ENCODE measurements around the gene HIPK2.

The HIPK2 gene

GRCh38 chr7:139592801-139593461 lies 184.9 kb downstream of the HIPK2 start:
- no peak for TF ChIP-seq FOXM1 (IDR thresholded peaks at IDR 0.05; ENCODE audit: borderline replicate concordance)
- no peak for DNase-seq (ENCODE audit: extremely low spot score)
- POLR2A ChIA-PET: no interaction called here
- CTCF ChIA-PET: interaction anchor here (2.2 kb wide), 1 partner anchor 9 kb away, joined by 10 read pairs; no protein-coding TSS in a partner anchor

DNA sequence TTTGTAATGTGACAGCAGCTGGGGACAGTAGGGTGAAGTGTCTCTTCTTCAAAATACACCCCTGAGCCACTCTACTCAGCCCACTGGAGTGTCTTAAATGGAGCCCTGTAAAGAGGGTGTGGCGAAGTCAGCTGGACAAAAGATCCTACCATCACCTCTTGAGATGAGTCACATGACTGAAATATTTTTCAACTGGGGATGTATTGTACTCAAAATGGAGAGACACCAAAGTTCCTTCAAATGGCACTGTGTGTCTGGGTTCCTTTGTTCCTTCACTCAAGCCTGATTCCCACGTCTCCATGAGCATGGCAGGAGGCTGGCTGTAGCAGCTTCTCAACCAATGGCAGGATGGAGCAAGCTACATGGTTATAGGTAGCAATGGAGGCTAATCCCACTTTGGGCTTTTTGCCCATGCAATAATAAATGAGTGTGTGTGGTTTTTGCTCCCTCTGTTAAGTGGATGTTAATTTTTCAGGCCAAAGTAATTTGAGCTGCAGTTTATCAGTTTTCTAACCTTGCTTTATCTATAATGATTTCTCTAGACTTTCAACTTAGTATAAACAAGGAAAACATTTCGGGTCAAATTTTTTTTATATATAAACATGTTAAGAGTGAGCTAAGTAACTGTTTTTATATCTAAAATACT lies 186.1 kb downstream of the HIPK2 start:
- no peak for DNase-seq (ENCODE audit: extremely low spot score)
- ChIA-PET POLR2A (no interaction called here), CTCF (interaction anchor here (0.7 to 2.2 kb wide), 2 partner anchors 11 to 421 kb away, joined by 3 to 10 read pairs; no protein-coding TSS in a partner anchor)
- TF ChIP-seq ARNT (IDR thresholded peaks at IDR 0.05) (no peak), SP1 (IDR thresholded peaks at IDR 0.05) (no peak), FOXM1 (IDR thresholded peaks at IDR 0.05; ENCODE audit: borderline replicate concordance) (no peak), SUZ12 (IDR thresholded peaks at IDR 0.05) (no peak), L3MBTL2 (conservative IDR thresholded peaks at IDR 0.05) (no peak), FOXA1 (IDR thresholded peaks at IDR 0.05) (no peak), ELF4 (IDR thresholded peaks at IDR 0.05) (no peak), CTBP1 (IDR thresholded peaks at IDR 0.05; ENCODE audit: borderline replicate concordance) (no peak), NFRKB (IDR thresholded peaks at IDR 0.05) (no peak), FOXK2 (IDR thresholded peaks at IDR 0.05) (no peak), HDGF (IDR thresholded peaks at IDR 0.05; ENCODE audit: borderline replicate concordance) (no peak), ZNF384 (IDR thresholded peaks at IDR 0.05) (no peak)
- TF ChIP-seq, protein P1, sequence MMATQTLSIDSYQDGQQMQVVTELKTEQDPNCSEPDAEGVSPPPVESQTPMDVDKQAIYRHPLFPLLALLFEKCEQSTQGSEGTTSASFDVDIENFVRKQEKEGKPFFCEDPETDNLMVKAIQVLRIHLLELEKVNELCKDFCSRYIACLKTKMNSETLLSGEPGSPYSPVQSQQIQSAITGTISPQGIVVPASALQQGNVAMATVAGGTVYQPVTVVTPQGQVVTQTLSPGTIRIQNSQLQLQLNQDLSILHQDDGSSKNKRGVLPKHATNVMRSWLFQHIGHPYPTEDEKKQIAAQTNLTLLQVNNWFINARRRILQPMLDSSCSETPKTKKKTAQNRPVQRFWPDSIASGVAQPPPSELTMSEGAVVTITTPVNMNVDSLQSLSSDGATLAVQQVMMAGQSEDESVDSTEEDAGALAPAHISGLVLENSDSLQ (IDR thresholded peaks at IDR 0.05): no peak

- ChIA-PET POLR2A (no interaction called here), CTCF (interaction anchor here (1.0 to 4.2 kb wide), 5 partner anchors 11 to 413 kb away, joined by 3 to 28 read pairs (median 6); no protein-coding TSS in a partner anchor)
- no peak for DNase-seq (ENCODE audit: extremely low spot score)
- TF ChIP-seq L3MBTL2 (conservative IDR thresholded peaks at IDR 0.05): no peak
- TF ChIP-seq FOXM1 (IDR thresholded peaks at IDR 0.05; ENCODE audit: borderline replicate concordance): no peak
- TF ChIP-seq SP1 (IDR thresholded peaks at IDR 0.05): no peak
- TF ChIP-seq TARDBP (IDR thresholded peaks at IDR 0.05): no peak
- no peak for TF ChIP-seq ZNF384 (IDR thresholded peaks at IDR 0.05)
- TF ChIP-seq SUZ12 (IDR thresholded peaks at IDR 0.05): no peak
- TF ChIP-seq NFRKB (IDR thresholded peaks at IDR 0.05): no peak
- no peak for TF ChIP-seq FOXK2 (IDR thresholded peaks at IDR 0.05)
- TF ChIP-seq HDGF (IDR thresholded peaks at IDR 0.05; ENCODE audit: borderline replicate concordance): no peak
- TF ChIP-seq LEF1 (IDR thresholded peaks at IDR 0.05; ENCODE audit: borderline replicate concordance): no peak
- TF ChIP-seq, protein P1 (IDR thresholded peaks at IDR 0.05): no peak
- TF ChIP-seq ELF4 (IDR thresholded peaks at IDR 0.05): no peak
- TF ChIP-seq BHLHE40 (IDR thresholded peaks at IDR 0.05; ENCODE audit: borderline replicate concordance): no peak
- no peak for TF ChIP-seq FOXA1 (IDR thresholded peaks at IDR 0.05)
- TF ChIP-seq ARNT (IDR thresholded peaks at IDR 0.05): no peak
Observed at GRCh38 chr7:139589474-139589873, 188.3 kb downstream of the HIPK2 start.

- no peak for DNase-seq (ENCODE audit: extremely low spot score)
- no peak for TF ChIP-seq FOXA1 (IDR thresholded peaks at IDR 0.05)
- no peak for TF ChIP-seq FOXM1 (IDR thresholded peaks at IDR 0.05; ENCODE audit: borderline replicate concordance)
- TF ChIP-seq TARDBP (IDR thresholded peaks at IDR 0.05): no peak
- no peak for TF ChIP-seq ELF4 (IDR thresholded peaks at IDR 0.05)
- TF ChIP-seq, protein P1 (IDR thresholded peaks at IDR 0.05): no peak
- no peak for TF ChIP-seq L3MBTL2 (conservative IDR thresholded peaks at IDR 0.05)
- TF ChIP-seq ZNF384 (IDR thresholded peaks at IDR 0.05): no peak
- CTCF ChIA-PET: interaction anchor here (0.6 to 4.2 kb wide), 6 partner anchors 12 to 414 kb away, joined by 3 to 28 read pairs (median 4); no protein-coding TSS in a partner anchor
- POLR2A ChIA-PET: no interaction called here
Observed at GRCh38 chr7:139588632-139589031, 189.2 kb downstream of the HIPK2 start.

- POLR2A ChIA-PET: no interaction called here
- CTCF ChIA-PET: interaction anchor here (1.0 to 4.2 kb wide), 2 partner anchors 15 to 415 kb away, joined by 3 to 28 read pairs; no protein-coding TSS in a partner anchor
- DNase-seq (ENCODE audit: extremely low spot score): no peak
- TF ChIP-seq SP1 (IDR thresholded peaks at IDR 0.05) (no peak), LEF1 (IDR thresholded peaks at IDR 0.05; ENCODE audit: borderline replicate concordance) (no peak), FOXA1 (IDR thresholded peaks at IDR 0.05) (no peak), L3MBTL2 (conservative IDR thresholded peaks at IDR 0.05) (no peak), CTBP1 (IDR thresholded peaks at IDR 0.05; ENCODE audit: borderline replicate concordance) (no peak), HDGF (IDR thresholded peaks at IDR 0.05; ENCODE audit: borderline replicate concordance) (no peak), FOXK2 (IDR thresholded peaks at IDR 0.05) (no peak), ELF4 (IDR thresholded peaks at IDR 0.05) (no peak), SUZ12 (IDR thresholded peaks at IDR 0.05) (no peak), NFRKB (IDR thresholded peaks at IDR 0.05) (no peak), TARDBP (IDR thresholded peaks at IDR 0.05) (no peak), ZNF384 (IDR thresholded peaks at IDR 0.05) (no peak), BHLHE40 (IDR thresholded peaks at IDR 0.05; ENCODE audit: borderline replicate concordance) (no peak), ARNT (IDR thresholded peaks at IDR 0.05) (no peak), FOXM1 (IDR thresholded peaks at IDR 0.05; ENCODE audit: borderline replicate concordance) (no peak)
- TF ChIP-seq, protein P1 (IDR thresholded peaks at IDR 0.05): no peak
Observed at GRCh38 chr7:139587535-139587934, 190.3 kb downstream of the HIPK2 start.

Data from HEK293T (cell line).